Measurements from ENCODE around the gene TMEM269. TPM values are rescaled to one million over a fixed set of nuclear protein-coding genes. Genes with fewer than 3 reads are reported as not detected.

The TMEM269 gene
- total and polyA plus RNA-seq, 4 experiments from 2014 or later: 0.35 to 0.36 TPM; not detected in 2

DNA sequence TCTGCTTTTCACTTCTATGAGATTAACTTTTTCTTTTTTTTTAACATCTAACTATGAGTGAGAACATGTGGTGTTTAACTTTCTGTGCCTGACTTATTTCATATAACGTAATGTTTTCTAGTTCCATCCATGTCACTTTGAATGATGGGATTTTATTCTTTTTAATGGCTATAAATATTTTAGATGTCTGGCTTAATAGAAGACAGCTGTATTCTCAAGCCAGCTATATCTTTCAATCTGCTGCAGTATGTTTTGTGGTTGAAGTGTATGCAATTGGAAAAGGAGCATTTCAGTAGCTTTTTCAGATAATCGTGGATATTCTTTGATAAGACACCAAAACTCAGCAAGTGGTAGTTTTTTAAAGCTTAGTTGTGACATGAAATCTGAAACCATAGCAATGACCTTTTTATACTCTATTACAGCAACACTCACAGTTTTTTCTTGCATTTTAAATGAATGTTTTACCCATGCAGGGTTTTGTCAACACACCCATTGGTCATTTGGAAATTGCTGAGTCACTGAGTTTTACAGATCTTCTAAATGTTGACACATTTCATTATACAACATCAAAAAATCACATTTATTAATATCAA lies 38.1 kb downstream of the TMEM269 start:
- no peak overlapping the region for H3K4me3 Mint-ChIP-seq
- Histone ChIP-seq H3K9me3 (ENCODE audit: control insufficient read depth in 1 of 2, low read length in 2 of 2) (no peaks in the 10 kb centered on the region), H3K27me3 (ENCODE audit: insufficient read depth, low read length) (no peaks in the 10 kb centered on the region), H3K36me3 (ENCODE audit: insufficient read depth, low read length) (no peaks in the 10 kb centered on the region), H3K4me1 (ENCODE audit: insufficient read depth, low read length) (no peaks in the 10 kb centered on the region), H3K4me3 (ENCODE audit: low read length in 2 of 2) (no peak overlapping the region), H3K27ac (ENCODE audit: low read depth, low read length) (no peak overlapping the region)
- intact Hi-C loops (cut with micrococcal nuclease): no loop called here
- POLR2A ChIA-PET (ENCODE audit: partially characterized antibody): no interaction called here
- H3K27ac Mint-ChIP-seq: peak overlapping the region in 2 of 7 donors; percentile 6 to 29
- CTCF ChIA-PET (ENCODE audit: partially characterized antibody): interaction anchor here (1.2 kb wide), 1 partner anchor 57 kb away, joined by 3 read pairs; the partner anchor contains the start of genes C1orf50 and P3H1
- DNase-seq: no peak
- H3K4me1 Mint-ChIP-seq: peaks cover 6 to 13% (median 10%) of the 10 kb centered on the region in 4 donors
- H3K27me3 Mint-ChIP-seq: no peaks in the 10 kb centered on the region
- no peaks in the 10 kb centered on the region for H3K36me3 Mint-ChIP-seq
- H3K9me3 Mint-ChIP-seq: no peaks in the 10 kb centered on the region

DNA sequence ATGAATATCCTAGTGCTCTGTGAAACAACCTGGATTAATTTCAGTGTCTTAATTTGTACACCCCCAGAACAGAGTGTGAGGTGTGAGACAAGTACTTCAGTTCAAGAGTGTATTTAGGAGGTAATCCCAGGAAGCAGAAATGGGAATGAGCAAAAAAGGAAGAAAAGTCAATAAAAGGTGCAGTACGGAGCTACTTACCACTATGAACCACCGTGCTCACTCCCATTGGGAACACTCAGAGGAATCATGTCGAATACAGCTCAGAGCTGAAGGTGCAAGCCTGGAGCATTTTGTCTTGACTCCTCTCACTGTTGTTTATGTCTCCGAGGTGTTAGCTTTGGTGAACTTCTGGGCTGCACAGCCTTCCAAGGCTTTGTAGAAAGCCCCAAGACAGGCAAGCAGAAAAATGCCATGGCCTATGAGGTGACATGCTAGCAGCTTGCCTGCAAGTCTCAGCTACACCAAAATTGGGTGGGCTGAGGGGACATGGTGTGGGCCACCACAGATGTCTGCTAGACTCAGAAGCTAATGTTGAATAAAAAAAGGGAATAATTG lies 39.8 kb downstream of the TMEM269 start:
- Histone ChIP-seq H3K27ac (ENCODE audit: low read depth, low read length) (no peak overlapping the region), H3K4me3 (ENCODE audit: low read length in 2 of 2) (no peak overlapping the region), H3K9me3 (ENCODE audit: control insufficient read depth in 1 of 2, low read length in 2 of 2) (no peaks in the 10 kb centered on the region), H3K36me3 (ENCODE audit: insufficient read depth, low read length) (no peaks in the 10 kb centered on the region), H3K27me3 (ENCODE audit: insufficient read depth, low read length) (no peaks in the 10 kb centered on the region), H3K4me1 (ENCODE audit: insufficient read depth, low read length) (no peaks in the 10 kb centered on the region)
- ChIA-PET POLR2A (ENCODE audit: partially characterized antibody) (interaction anchor here (1.0 kb wide), 1 partner anchor 58 kb away, joined by 3 read pairs; the partner anchor contains the start of genes C1orf50 and P3H1), CTCF (ENCODE audit: partially characterized antibody) (interaction anchor here (1.2 to 1.3 kb wide), 2 partner anchors 46 to 249 kb away, joined by 3 read pairs; no protein-coding TSS in a partner anchor)
- Mint-ChIP-seq H3K4me3 (no peak overlapping the region), H3K27me3 (no peaks in the 10 kb centered on the region), H3K36me3 (peaks cover 0 to 2% of the 10 kb centered on the region in 2 donors), H3K9me3 (no peaks in the 10 kb centered on the region), H3K4me1 (peaks cover 0 to 4% (median 4%) of the 10 kb centered on the region in 4 donors), H3K27ac (no peak overlapping the region)
- DNase-seq: no peak
- intact Hi-C loops (cut with micrococcal nuclease): no loop called here

DNA sequence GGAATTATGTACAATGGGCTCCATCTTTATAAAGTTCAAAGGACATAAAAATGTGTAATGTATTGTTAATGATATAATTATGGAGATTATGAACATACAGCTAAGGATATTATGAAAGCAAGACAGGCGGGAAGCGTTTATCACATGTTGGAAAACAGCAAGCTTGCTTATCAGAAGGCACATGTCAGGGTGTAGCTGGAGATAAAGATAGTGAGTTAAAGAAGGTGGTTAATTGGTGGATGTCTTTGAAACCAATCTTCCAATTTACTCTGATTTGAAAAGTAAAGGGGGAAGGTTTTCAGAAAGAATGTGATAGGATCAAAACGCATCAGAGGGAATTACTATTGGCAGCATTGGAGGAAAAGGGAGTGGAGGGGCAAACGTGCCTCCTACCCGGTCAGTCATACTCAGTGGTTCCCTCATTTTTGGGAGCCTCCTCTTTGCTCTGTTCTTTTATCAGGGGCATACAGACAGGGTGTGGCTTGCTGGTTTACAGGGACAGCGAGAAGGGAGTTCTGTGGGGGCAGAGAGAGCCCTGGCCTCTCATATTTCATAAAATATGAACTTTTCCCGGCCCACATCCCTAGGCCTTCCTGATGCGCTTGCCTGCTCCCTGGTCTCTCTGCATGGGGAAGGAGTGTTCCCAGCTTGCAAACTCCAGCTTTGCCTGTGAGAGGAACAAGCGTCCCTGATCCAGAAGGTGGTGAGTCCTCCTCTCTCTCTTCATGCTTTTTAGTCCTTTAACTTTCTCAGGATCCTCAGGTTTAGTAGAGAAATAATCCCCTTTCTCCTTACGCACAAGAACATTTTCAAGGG lies 40.5 kb downstream of the TMEM269 start:
- H3K36me3 Mint-ChIP-seq: peaks cover 0 to 7% of the 10 kb centered on the region in 2 donors
- H3K4me3 ChIP-seq (ENCODE audit: low read length in 2 of 2): no peak overlapping the region
- H3K9me3 Mint-ChIP-seq: no peaks in the 10 kb centered on the region
- H3K36me3 ChIP-seq (ENCODE audit: insufficient read depth, low read length): no peaks in the 10 kb centered on the region
- H3K4me1 Mint-ChIP-seq: peaks cover 0 to 3% (median 0%) of the 10 kb centered on the region in 4 donors
- H3K4me3 Mint-ChIP-seq: no peak overlapping the region
- peak overlapping the region in 1 of 7 donors; percentile 25 for H3K27ac Mint-ChIP-seq
- POLR2A ChIA-PET (ENCODE audit: partially characterized antibody): no interaction called here
- CTCF ChIA-PET (ENCODE audit: partially characterized antibody): interaction anchor here (0.9 to 1.3 kb wide), 2 partner anchors 89 to 248 kb away, joined by 3 read pairs; no protein-coding TSS in a partner anchor
- H3K9me3 ChIP-seq (ENCODE audit: control insufficient read depth in 1 of 2, low read length in 2 of 2): no peaks in the 10 kb centered on the region
- no peaks in the 10 kb centered on the region for H3K27me3 Mint-ChIP-seq
- intact Hi-C loops (cut with micrococcal nuclease): no loop called here
- H3K4me1 ChIP-seq (ENCODE audit: insufficient read depth, low read length): no peaks in the 10 kb centered on the region
- DNase-seq: no peak
- no peak overlapping the region for H3K27ac ChIP-seq (ENCODE audit: low read depth, low read length)
- H3K27me3 ChIP-seq (ENCODE audit: insufficient read depth, low read length): no peaks in the 10 kb centered on the region

DNA sequence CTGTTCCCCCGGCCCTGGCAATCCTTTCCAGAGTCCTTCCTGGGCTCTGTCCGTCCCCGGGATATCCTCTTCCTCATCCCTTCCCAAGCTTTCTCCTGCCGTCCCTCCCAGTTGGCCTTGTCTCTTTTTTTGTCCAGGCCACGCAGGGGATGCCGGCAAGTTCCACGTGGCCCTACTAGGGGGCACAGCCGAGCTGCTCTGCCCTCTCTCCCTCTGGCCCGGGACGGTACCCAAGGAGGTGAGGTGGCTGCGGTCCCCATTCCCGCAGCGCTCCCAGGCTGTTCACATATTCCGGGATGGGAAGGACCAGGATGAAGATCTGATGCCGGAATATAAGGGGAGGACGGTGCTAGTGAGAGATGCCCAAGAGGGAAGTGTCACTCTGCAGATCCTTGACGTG lies 45.8 kb downstream of the TMEM269 start:
- CTCF ChIA-PET (ENCODE audit: partially characterized antibody): interaction anchor here (0.6 to 1.9 kb wide), 3 partner anchors 10 to 201 kb away, joined by 3 to 6 read pairs (median 3); partner anchors contain the start of gene ZNF691

DNA sequence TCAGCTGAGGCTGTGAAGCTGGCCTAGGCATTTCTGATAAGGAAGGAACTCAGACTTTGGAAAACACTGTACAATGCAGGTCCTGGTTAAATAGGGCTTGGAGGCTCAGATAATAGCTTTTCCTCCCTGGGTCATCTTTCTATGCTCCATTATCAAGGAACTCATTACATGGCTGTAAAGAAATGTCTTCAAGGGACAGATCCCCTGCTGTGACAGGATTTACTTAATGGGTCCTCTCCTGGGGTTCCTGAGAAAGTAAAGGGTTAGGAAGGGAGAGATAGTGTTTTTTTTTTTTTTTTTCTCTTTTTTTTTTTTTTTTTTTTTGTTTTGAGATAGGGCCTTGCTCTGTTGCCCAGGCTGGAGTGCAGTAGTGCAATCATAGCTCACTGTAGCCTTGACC lies 46.5 kb downstream of the TMEM269 start:
- no peak overlapping the region for H3K27ac Mint-ChIP-seq
- Histone ChIP-seq H3K4me3 (ENCODE audit: low read length in 2 of 2) (no peak overlapping the region), H3K9me3 (ENCODE audit: control insufficient read depth in 1 of 2, low read length in 2 of 2) (no peaks in the 10 kb centered on the region), H3K36me3 (ENCODE audit: insufficient read depth, low read length) (no peaks in the 10 kb centered on the region), H3K27ac (ENCODE audit: low read depth, low read length) (no peak overlapping the region), H3K27me3 (ENCODE audit: insufficient read depth, low read length) (no peaks in the 10 kb centered on the region), H3K4me1 (ENCODE audit: insufficient read depth, low read length) (no peaks in the 10 kb centered on the region)
- H3K36me3 Mint-ChIP-seq: peaks cover 0 to 23% of the 10 kb centered on the region in 2 donors
- ChIA-PET CTCF (ENCODE audit: partially characterized antibody) (interaction anchor here (0.6 to 1.9 kb wide), 4 partner anchors 9 to 200 kb away, joined by 3 to 6 read pairs (median 3); partner anchors contain the start of gene ZNF691), POLR2A (ENCODE audit: partially characterized antibody) (interaction anchor here (2.4 kb wide), 1 partner anchor 16 kb away, joined by 8 read pairs; the partner anchor contains the start of gene ZNF691)
- H3K9me3 Mint-ChIP-seq: no peaks in the 10 kb centered on the region
- H3K4me3 Mint-ChIP-seq: no peak overlapping the region
- H3K27me3 Mint-ChIP-seq: no peaks in the 10 kb centered on the region
- no peaks in the 10 kb centered on the region for H3K4me1 Mint-ChIP-seq
- DNase-seq: no peak
- intact Hi-C loops (cut with micrococcal nuclease): no loop called here

More for the DNA sequence above, 45.8 kb downstream of the TMEM269 start:
- Histone ChIP-seq H3K4me1 (ENCODE audit: insufficient read depth, low read length) (no peaks in the 10 kb centered on the region), H3K36me3 (ENCODE audit: insufficient read depth, low read length) (no peaks in the 10 kb centered on the region), H3K27me3 (ENCODE audit: insufficient read depth, low read length) (no peaks in the 10 kb centered on the region), H3K4me3 (ENCODE audit: low read length in 2 of 2) (no peak overlapping the region), H3K9me3 (ENCODE audit: control insufficient read depth in 1 of 2, low read length in 2 of 2) (no peaks in the 10 kb centered on the region), H3K27ac (ENCODE audit: low read depth, low read length) (no peak overlapping the region)
- DNase-seq: no peak
- H3K27me3 Mint-ChIP-seq: no peaks in the 10 kb centered on the region
- peaks cover 0 to 16% of the 10 kb centered on the region in 2 donors for H3K36me3 Mint-ChIP-seq
- H3K4me1 Mint-ChIP-seq: no peaks in the 10 kb centered on the region
- no peaks in the 10 kb centered on the region for H3K9me3 Mint-ChIP-seq
- no peak overlapping the region for H3K27ac Mint-ChIP-seq
- no peak overlapping the region for H3K4me3 Mint-ChIP-seq
- intact Hi-C loops (cut with micrococcal nuclease): no loop called here
- POLR2A ChIA-PET (ENCODE audit: partially characterized antibody): no interaction called here

DNA sequence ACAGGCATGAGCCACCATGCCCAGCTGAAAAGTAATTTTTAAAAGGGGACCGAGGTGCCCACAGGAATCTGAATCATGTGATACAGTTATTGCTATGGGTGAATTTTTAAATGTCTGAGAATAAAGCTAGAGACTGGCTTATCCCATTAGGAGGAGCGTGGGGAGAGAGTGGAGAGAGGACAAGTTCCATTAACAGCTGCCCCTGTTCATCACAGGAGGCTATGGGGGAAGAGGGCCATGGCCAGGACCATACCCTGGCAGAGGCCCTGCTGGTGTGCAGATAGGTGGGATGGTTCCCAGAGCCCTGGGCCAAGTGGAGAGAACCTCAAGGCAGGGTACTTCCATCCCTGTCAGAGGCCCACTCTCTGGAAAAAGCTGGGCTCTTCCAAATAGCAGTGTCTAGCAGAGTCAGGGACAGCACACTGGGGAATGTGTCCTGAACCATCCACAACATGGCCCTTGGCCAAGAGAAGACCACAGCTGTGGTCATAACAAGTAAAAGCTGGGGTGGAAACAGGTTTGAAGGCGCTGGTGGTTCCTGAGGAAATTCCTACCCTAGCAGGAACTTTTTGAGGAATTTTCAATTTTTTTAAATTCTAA lies 48.0 kb downstream of the TMEM269 start:
- H3K4me1 ChIP-seq (ENCODE audit: insufficient read depth, low read length): no peaks in the 10 kb centered on the region
- no peaks in the 10 kb centered on the region for H3K27me3 ChIP-seq (ENCODE audit: insufficient read depth, low read length)
- intact Hi-C loops (cut with micrococcal nuclease): no loop called here
- ChIA-PET CTCF (ENCODE audit: partially characterized antibody) (interaction anchor here (1.1 kb wide), 1 partner anchor 13 kb away, joined by 4 read pairs; the partner anchor contains the start of gene ZNF691), POLR2A (ENCODE audit: partially characterized antibody) (interaction anchor here (2.4 kb wide), 1 partner anchor 14 kb away, joined by 8 read pairs; the partner anchor contains the start of gene ZNF691)
- no peak for DNase-seq
- Mint-ChIP-seq H3K9me3 (no peaks in the 10 kb centered on the region), H3K4me1 (no peaks in the 10 kb centered on the region), H3K4me3 (no peak overlapping the region), H3K27ac (no peak overlapping the region), H3K36me3 (peaks cover 0 to 23% of the 10 kb centered on the region in 2 donors), H3K27me3 (no peaks in the 10 kb centered on the region)
- no peaks in the 10 kb centered on the region for H3K36me3 ChIP-seq (ENCODE audit: insufficient read depth, low read length)
- H3K9me3 ChIP-seq (ENCODE audit: control insufficient read depth in 1 of 2, low read length in 2 of 2): no peaks in the 10 kb centered on the region
- no peak overlapping the region for H3K27ac ChIP-seq (ENCODE audit: low read depth, low read length)
- no peak overlapping the region for H3K4me3 ChIP-seq (ENCODE audit: low read length in 2 of 2)

All from CD4-positive, alpha-beta memory T cell (primary cell).